Measurements from ENCODE around the gene PRKG2. TPM values are rescaled to one million over a fixed set of nuclear protein-coding genes. Genes with fewer than 3 reads are reported as not detected.
A peak's percentile ranks its signal among the peaks of the same experiment; 100 is the strongest.

Gene PRKG2
- total RNA-seq, 1 experiment from 2014 or later, result 0.23 TPM

- ChIA-PET POLR2A (no interaction called here), CTCF (interaction anchor here (0.7 to 1.0 kb wide), 2 partner anchors 294 to 814 kb away, joined by 3 read pairs; no protein-coding TSS in a partner anchor)
- H3K4me1 Mint-ChIP-seq (ENCODE audit: insufficient read depth, unreplicated experiment), result no peaks in the 10 kb centered on the region
- TF ChIP-seq, protein P1, sequence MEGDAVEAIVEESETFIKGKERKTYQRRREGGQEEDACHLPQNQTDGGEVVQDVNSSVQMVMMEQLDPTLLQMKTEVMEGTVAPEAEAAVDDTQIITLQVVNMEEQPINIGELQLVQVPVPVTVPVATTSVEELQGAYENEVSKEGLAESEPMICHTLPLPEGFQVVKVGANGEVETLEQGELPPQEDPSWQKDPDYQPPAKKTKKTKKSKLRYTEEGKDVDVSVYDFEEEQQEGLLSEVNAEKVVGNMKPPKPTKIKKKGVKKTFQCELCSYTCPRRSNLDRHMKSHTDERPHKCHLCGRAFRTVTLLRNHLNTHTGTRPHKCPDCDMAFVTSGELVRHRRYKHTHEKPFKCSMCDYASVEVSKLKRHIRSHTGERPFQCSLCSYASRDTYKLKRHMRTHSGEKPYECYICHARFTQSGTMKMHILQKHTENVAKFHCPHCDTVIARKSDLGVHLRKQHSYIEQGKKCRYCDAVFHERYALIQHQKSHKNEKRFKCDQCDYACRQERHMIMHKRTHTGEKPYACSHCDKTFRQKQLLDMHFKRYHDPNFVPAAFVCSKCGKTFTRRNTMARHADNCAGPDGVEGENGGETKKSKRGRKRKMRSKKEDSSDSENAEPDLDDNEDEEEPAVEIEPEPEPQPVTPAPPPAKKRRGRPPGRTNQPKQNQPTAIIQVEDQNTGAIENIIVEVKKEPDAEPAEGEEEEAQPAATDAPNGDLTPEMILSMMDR (IDR thresholded peaks at IDR 0.05; ENCODE audit: unreplicated experiment), result no peak
- intact Hi-C loops (cut with micrococcal nuclease), result no loop called here
- DNase-seq (ENCODE audit: unreplicated experiment), result no peak
- BruUV-seq (replicated peaks), result no TSS peak
- no peaks in the 10 kb centered on the region for H3K9me3 Mint-ChIP-seq (ENCODE audit: unreplicated experiment)
- no peaks in the 10 kb centered on the region for H3K27me3 Mint-ChIP-seq (ENCODE audit: insufficient read depth, unreplicated experiment)
- no peak overlapping the region for H3K4me3 Mint-ChIP-seq (ENCODE audit: unreplicated experiment)
- H3K36me3 Mint-ChIP-seq (ENCODE audit: insufficient read depth, unreplicated experiment), result no peaks in the 10 kb centered on the region
- no peak overlapping the region for H3K27ac Mint-ChIP-seq (ENCODE audit: low read depth, unreplicated experiment)
These were observed 156.4 kb downstream of the PRKG2 start for GRCh38 chr4:81058621-81059020.

- Mint-ChIP-seq H3K27ac (ENCODE audit: low read depth, unreplicated experiment) (no peak overlapping the region), H3K27me3 (ENCODE audit: insufficient read depth, unreplicated experiment) (no peaks in the 10 kb centered on the region), H3K4me1 (ENCODE audit: insufficient read depth, unreplicated experiment) (no peaks in the 10 kb centered on the region), H3K9me3 (ENCODE audit: unreplicated experiment) (no peaks in the 10 kb centered on the region), H3K4me3 (ENCODE audit: unreplicated experiment) (no peak overlapping the region), H3K36me3 (ENCODE audit: insufficient read depth, unreplicated experiment) (no peaks in the 10 kb centered on the region)
- CTCF ChIA-PET, result interaction anchor here (0.5 to 7.8 kb wide), 11 partner anchors 12 to 723 kb away, joined by 3 to 66 read pairs (median 4); no protein-coding TSS in a partner anchor
- peak; percentile 79 for DNase-seq (ENCODE audit: unreplicated experiment)
- intact Hi-C loops (cut with micrococcal nuclease), result loop anchor here (1.0 to 5.0 kb wide), 2 partner anchors 691 to 830 kb away; no protein-coding TSS in a partner anchor
- TF ChIP-seq, protein P1 (IDR thresholded peaks at IDR 0.05; ENCODE audit: unreplicated experiment), result peak; percentile 59
- BruUV-seq (replicated peaks), result no TSS peak
- POLR2A ChIA-PET, result no interaction called here
These were observed 162.6 kb downstream of the PRKG2 start for GRCh38 chr4:81052119-81053068.

GRCh38 chr4:81049907-81050306, 165.1 kb downstream of the PRKG2 start:
- H3K9me3 Mint-ChIP-seq (ENCODE audit: unreplicated experiment), result no peaks in the 10 kb centered on the region
- BruUV-seq (replicated peaks), result no TSS peak
- H3K4me3 Mint-ChIP-seq (ENCODE audit: unreplicated experiment), result no peak overlapping the region
- intact Hi-C loops (cut with micrococcal nuclease), result loop anchor here (5.0 to 10.0 kb wide), 2 partner anchors 595 to 828 kb away; no protein-coding TSS in a partner anchor
- H3K36me3 Mint-ChIP-seq (ENCODE audit: insufficient read depth, unreplicated experiment), result no peaks in the 10 kb centered on the region
- H3K27me3 Mint-ChIP-seq (ENCODE audit: insufficient read depth, unreplicated experiment), result no peaks in the 10 kb centered on the region
- no peaks in the 10 kb centered on the region for H3K4me1 Mint-ChIP-seq (ENCODE audit: insufficient read depth, unreplicated experiment)
- TF ChIP-seq, protein P1 (IDR thresholded peaks at IDR 0.05; ENCODE audit: unreplicated experiment), result no peak
- ChIA-PET CTCF (interaction anchor here (0.7 to 7.8 kb wide), 4 partner anchors 9 to 689 kb away, joined by 3 to 66 read pairs (median 20); no protein-coding TSS in a partner anchor), POLR2A (interaction anchor here (0.7 kb wide), 1 partner anchor 20 kb away, joined by 3 read pairs; the partner anchor contains the start of gene BMP3)
- no peak overlapping the region for H3K27ac Mint-ChIP-seq (ENCODE audit: low read depth, unreplicated experiment)
- no peak for DNase-seq (ENCODE audit: unreplicated experiment)

- TF ChIP-seq, protein P1 (IDR thresholded peaks at IDR 0.05; ENCODE audit: unreplicated experiment), result no peak
- H3K27ac Mint-ChIP-seq (ENCODE audit: low read depth, unreplicated experiment), result no peak overlapping the region
- no TSS peak for BruUV-seq (replicated peaks)
- CTCF ChIA-PET, result interaction anchor here (0.7 to 7.8 kb wide), 6 partner anchors 8 to 1045 kb away, joined by 3 to 66 read pairs (median 10); no protein-coding TSS in a partner anchor
- no peak overlapping the region for H3K4me3 Mint-ChIP-seq (ENCODE audit: unreplicated experiment)
- no peaks in the 10 kb centered on the region for H3K4me1 Mint-ChIP-seq (ENCODE audit: insufficient read depth, unreplicated experiment)
- H3K27me3 Mint-ChIP-seq (ENCODE audit: insufficient read depth, unreplicated experiment), result no peaks in the 10 kb centered on the region
- no peak for DNase-seq (ENCODE audit: unreplicated experiment)
- H3K36me3 Mint-ChIP-seq (ENCODE audit: insufficient read depth, unreplicated experiment), result no peaks in the 10 kb centered on the region
- POLR2A ChIA-PET, result no interaction called here
- intact Hi-C loops (cut with micrococcal nuclease), result loop anchor here (10.0 kb wide), 1 partner anchor 595 kb away; no protein-coding TSS in a partner anchor
- no peaks in the 10 kb centered on the region for H3K9me3 Mint-ChIP-seq (ENCODE audit: unreplicated experiment)
These were observed 165.7 kb downstream of the PRKG2 start for GRCh38 chr4:81049330-81049729.
